Umbilical cord (tissue), 2 donors: ENCODE results near the gene PRDM15. TPM values are rescaled to one million over a fixed set of nuclear protein-coding genes. Genes with fewer than 3 reads are reported as not detected.
A peak's percentile ranks its signal among the peaks of the same experiment; 100 is the strongest.

ENCODE experiments used
- DNase-seq: peaks from one replicate; pipeline ENCODE4 v3.0.0-alpha.2; 2015; ENCODE audit warnings: low spot score
- total RNA-seq: library from RNA; depleted of rRNA; stranded (reverse); fragments of >200 nt; gene quantifications from one replicate; pipeline ENCODE4 v1.2.3, GENCODE V29; 2014; ENCODE audit warnings: low replicate concordance; ENCODE audit not compliant: insufficient read depth

Gene PRDM15
- total RNA-seq, 1 donor from 2014 or later, result 4.3 TPM

GRCh38 chr21:41907496-41908258 lies 28.5 kb upstream of the PRDM15 start:
- DNase-seq, result no peak

- no peak for DNase-seq
These were observed 27.6 kb upstream of the PRDM15 start for GRCh38 chr21:41906770-41907169.

- DNase-seq, result no peak
These were observed 24.6 kb upstream of the PRDM15 start for GRCh38 chr21:41903559-41904351.

GRCh38 chr21:41902946-41903345 lies 23.8 kb upstream of the PRDM15 start:
- DNase-seq, result no peak

GRCh38 chr21:41901782-41902181 lies 22.6 kb upstream of the PRDM15 start:
- no peak for DNase-seq

- no peak for DNase-seq
These were observed 22.0 kb upstream of the PRDM15 start for GRCh38 chr21:41901099-41901498.

- DNase-seq, result no peak
These were observed 21.3 kb upstream of the PRDM15 start for GRCh38 chr21:41900401-41900800.

GRCh38 chr21:41899426-41900202 lies 20.5 kb upstream of the PRDM15 start:
- no peak for DNase-seq

GRCh38 chr21:41898998-41899397 lies 19.9 kb upstream of the PRDM15 start:
- no peak for DNase-seq

GRCh38 chr21:41897700-41898099 lies 18.6 kb upstream of the PRDM15 start:
- no peak for DNase-seq

GRCh38 chr21:41897047-41897669 lies 18.0 kb upstream of the PRDM15 start:
- peak; percentile 21 for DNase-seq

- no peak for DNase-seq
These were observed 16.7 kb upstream of the PRDM15 start for GRCh38 chr21:41895643-41896493.

GRCh38 chr21:41894922-41895557 lies 15.9 kb upstream of the PRDM15 start:
- peak; percentile 93 for DNase-seq

GRCh38 chr21:41894511-41894910 lies 15.4 kb upstream of the PRDM15 start:
- DNase-seq, result peak; percentile 46

- DNase-seq, result no peak
These were observed 13.6 kb upstream of the PRDM15 start for GRCh38 chr21:41892726-41893125.

- DNase-seq, result no peak
These were observed 12.0 kb upstream of the PRDM15 start for GRCh38 chr21:41891132-41891531.

- no peak for DNase-seq
These were observed 11.2 kb upstream of the PRDM15 start for GRCh38 chr21:41890355-41890754.

- DNase-seq, result no peak
These were observed 9.7 kb upstream of the PRDM15 start for GRCh38 chr21:41888749-41889376.

GRCh38 chr21:41887667-41888066 lies 8.5 kb upstream of the PRDM15 start:
- DNase-seq, result no peak

- no peak for DNase-seq
These were observed 7.2 kb upstream of the PRDM15 start for GRCh38 chr21:41886328-41886727.
